ENCODE measurements around the gene HECW1.

- TF ChIP-seq, protein P1, sequence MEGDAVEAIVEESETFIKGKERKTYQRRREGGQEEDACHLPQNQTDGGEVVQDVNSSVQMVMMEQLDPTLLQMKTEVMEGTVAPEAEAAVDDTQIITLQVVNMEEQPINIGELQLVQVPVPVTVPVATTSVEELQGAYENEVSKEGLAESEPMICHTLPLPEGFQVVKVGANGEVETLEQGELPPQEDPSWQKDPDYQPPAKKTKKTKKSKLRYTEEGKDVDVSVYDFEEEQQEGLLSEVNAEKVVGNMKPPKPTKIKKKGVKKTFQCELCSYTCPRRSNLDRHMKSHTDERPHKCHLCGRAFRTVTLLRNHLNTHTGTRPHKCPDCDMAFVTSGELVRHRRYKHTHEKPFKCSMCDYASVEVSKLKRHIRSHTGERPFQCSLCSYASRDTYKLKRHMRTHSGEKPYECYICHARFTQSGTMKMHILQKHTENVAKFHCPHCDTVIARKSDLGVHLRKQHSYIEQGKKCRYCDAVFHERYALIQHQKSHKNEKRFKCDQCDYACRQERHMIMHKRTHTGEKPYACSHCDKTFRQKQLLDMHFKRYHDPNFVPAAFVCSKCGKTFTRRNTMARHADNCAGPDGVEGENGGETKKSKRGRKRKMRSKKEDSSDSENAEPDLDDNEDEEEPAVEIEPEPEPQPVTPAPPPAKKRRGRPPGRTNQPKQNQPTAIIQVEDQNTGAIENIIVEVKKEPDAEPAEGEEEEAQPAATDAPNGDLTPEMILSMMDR (CRISPR knock-in tag; IDR thresholded peaks at IDR 0.05) = no peak
- TF ChIP-seq, protein P2, sequence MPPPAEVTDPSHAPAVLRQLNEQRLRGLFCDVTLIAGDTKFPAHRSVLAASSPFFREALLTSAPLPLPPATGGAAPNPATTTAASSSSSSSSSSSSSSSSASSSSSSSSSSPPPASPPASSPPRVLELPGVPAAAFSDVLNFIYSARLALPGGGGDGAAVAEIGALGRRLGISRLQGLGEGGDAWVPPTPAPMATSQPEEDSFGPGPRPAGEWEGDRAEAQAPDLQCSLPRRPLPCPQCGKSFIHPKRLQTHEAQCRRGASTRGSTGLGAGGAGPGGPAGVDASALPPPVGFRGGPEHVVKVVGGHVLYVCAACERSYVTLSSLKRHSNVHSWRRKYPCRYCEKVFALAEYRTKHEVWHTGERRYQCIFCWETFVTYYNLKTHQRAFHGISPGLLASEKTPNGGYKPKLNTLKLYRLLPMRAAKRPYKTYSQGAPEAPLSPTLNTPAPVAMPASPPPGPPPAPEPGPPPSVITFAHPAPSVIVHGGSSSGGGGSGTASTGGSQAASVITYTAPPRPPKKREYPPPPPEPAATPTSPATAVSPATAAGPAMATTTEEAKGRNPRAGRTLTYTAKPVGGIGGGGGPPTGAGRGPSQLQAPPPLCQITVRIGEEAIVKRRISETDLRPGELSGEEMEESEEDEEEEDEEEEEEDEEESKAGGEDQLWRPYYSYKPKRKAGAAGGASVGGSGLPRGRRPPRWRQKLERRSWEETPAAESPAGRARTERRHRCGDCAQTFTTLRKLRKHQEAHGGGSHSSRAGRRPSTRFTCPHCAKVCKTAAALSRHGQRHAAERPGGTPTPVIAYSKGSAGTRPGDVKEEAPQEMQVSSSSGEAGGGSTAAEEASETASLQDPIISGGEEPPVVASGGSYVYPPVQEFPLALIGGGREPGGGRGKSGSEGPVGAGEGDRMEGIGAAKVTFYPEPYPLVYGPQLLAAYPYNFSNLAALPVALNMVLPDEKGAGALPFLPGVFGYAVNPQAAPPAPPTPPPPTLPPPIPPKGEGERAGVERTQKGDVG (CRISPR knock-in tag; IDR thresholded peaks at IDR 0.05; ENCODE audit: borderline replicate concordance) = no peak
Observed at GRCh38 chr7:43372676-43373355, 260.4 kb downstream of the HECW1 start.

Measured in HepG2 (cell line).